HL-60/S4 (cell line): ENCODE results near the gene RPL19.
"Not testable (repeated sequence)": the region's sequence is repeated elsewhere in the genome, so short reads cannot be mapped to it uniquely, and the experiment has no call there.

Experiments
- in situ Hi-C: fragments of 300-500 bp; cut with MboI; formaldehyde crosslinking; loops from 2 replicates; pipeline ENCODE4 v1.14.3; 2022; ENCODE audit warnings: low sequenced_read_pairs

RPL19 gene

DNA sequence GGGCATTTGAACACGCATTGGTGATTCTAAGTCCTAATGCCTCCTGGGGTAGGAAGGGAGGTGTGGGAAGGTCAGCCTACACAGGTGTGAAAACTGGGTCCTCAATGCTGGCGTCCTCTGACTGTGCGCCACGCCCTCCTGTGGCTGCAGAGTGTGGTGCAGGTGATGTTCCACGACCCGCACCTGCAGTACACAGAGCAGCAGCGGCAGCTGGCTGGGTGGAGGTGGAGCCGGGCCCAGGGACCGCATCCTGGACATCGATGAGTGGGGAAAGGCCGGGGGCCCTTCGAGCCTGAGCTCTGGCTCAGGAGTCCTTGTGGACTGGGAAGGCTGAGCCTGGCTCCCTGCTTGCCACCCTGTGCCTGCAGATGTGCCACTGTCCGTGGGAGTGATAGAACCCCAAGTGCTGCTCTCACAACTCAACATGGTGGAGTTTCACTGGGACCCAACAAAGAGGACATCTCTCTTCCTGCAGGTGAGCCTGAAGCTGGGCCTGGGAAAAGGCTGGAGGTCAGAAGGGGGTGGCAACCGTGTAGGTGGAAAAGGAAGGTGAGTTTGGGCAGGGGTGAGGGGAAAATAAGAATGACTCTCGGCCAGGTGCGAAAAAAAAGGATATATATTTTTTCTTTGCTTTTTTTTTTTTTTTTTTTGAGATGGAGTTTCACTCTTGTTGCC, 39.7 kb downstream of the RPL19 start:
- in situ Hi-C loops: no loop called here

DNA sequence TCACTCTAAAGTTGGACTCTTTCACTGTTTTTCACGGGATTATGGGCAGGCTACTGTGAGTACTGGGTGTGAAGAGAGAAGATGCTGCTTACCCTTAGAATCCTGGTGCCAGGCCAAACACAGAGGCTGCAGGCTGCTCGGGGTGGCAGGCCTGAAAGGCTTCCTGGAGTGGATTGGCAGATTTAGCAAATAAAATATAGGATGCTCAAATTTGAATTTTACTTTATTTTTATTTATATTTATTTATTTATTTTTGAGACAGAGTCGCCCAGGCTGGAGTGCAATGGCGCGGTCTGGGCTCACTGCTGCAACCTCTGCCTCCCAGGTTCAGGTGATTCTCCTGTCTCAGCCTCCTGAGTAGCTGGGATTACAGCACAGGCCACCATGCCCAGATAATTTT, 40.5 kb downstream of the RPL19 start:
- in situ Hi-C loops: no loop called here

DNA sequence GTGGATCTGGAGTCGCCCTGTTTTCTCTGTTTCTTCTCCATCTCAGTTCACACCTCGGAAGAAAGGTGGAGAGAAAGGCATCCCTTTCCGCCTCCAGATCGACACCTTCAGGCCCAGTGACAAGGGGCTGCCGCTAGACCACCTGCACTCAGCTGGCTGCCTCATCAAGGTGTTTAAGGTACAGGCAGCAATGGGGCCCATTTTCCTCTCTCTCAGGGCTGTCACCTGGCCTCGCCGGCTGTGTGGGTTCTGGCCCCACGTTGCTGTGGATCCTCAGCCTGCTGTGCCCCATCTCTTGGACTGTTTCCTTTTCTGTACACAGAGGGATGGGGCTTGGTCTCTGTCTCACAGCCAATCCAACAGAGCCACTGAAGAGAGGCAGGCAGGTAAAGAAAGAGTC, 43.1 kb downstream of the RPL19 start:
- in situ Hi-C loops: no loop called here

DNA sequence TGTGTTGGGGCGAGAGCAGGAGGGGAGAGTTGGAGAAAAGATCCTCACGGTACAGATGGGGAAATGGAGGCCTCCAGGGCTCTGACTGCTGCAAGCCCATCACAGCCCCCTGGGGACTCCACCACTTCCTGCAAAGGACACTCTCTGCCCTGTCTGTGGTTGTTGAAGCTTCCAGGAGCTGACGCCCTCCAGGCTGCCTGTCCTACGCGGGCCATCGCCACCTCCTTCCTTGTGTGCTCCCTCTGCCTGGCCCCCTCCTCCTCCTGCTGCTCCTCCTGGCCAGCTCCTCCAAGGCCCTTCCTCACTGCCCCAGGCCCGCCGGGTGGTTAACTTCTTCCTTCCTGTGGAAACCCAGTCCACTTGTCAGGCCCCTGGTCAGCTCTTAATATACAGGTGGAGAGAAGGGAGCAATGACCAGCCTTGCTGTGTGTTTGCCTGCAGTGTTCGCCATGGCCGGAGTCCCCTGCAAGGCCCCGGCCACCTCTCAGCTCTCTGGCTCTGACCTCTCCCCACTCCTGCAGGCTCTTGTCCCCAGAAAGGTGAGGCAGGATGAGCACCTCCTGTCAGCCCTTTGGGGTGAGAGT, 44.0 kb downstream of the RPL19 start:
- in situ Hi-C loops: no loop called here

DNA sequence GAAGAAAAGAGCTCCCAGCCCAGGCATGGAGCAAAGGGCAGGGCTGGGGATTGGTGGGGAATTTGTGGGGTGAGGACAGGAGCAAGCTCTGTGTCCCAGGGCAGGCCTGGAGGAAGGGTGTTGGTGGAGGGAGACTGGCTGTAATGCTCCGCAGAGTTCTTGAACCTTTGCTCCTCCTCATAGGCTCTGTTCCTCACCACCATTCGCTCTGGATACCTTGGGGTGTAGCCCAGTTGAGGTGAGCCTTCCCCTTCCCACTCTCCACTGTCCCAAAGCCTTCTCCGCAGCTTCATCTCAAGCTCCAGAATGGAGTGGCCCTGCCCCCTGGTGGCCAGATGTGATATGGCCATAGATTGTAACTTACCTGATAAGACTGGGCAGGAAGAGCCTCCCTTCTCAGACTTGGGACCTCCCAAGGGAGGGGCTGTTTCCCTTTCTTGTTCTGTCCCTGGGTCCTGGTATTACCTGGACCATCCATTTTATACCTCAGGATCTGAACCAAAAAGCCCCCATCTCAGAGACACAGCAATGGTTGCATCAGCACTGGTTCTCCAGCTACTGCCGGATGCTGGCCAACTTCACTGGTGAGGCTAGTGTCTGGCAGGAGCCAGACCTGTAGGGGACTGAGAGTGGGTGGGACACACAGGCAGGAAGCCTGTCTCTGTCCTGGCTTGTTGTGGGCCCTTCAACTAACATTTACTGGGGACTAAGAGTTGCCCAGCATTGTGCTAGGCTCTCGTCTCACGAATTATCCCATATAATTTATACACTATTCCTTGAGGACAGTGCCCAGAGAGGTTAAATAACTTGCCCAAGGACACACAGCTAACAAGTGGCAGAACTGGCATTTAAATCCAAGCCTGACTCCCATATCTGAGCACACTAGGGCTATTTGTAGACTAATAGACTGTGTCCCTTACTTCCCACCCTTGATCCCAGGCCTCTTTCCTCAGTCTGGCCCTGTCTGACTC, 44.8 kb downstream of the RPL19 start:
- in situ Hi-C loops: no loop called here

DNA sequence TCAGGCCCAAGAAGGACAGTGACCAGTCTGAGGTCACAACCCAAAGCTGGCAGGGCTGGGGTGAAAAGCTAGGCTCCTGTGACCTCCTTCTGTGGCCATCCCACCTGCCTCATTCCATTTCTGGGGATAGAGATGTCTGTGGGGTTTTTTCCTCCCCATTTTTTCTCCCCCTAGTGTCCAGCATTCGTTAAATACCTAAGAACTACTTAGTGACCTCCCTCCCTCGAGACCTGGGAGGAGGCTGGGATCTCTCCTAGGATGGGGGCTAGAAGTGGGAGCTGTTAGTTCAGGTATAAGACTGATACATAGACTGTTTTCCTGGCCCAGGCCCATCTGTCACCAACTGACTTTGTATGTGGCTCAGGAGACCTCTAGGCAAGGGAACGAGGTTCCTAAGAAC, 46.2 kb downstream of the RPL19 start:
- in situ Hi-C loops: no loop called here

DNA sequence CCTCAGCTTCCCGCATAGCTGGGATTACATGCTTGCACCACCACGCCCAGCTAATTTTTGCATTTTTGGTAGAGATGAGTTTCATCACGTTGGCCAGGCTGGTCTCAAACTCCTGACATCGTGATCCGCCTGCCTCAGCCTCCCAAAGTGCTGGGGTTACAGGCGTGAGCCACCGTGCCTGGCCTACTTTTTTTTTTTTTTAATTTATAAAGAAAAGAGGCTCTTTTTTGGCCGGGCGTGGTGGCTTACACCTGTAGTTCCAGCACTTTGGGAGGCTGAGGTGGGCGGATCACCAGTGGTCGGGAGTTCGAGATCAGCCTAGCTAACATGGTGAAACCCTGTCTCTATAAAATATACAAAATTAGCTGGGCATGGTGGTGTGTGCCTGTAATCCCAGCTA, 50.0 kb downstream of the RPL19 start:
- in situ Hi-C loops: not testable (repeated sequence)

DNA sequence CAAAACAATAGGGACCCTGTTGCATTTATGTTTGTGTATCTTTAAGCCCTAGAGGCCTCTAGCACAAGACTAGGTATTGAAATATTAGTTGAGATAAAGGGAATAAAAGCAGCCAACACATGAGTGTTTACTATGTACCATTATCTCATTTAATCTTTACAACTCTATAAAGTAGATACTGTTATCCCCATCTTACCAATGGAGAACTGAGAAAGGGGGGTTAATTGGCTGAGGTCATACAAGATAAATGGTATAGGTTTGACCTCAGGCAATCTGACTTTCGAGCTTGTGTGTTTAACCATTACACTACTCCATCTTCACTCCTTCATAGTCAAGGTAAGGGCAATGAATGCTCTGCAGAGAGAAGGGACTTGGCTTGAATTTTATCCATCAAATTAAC, 51.9 kb downstream of the RPL19 start:
- in situ Hi-C loops: no loop called here

DNA sequence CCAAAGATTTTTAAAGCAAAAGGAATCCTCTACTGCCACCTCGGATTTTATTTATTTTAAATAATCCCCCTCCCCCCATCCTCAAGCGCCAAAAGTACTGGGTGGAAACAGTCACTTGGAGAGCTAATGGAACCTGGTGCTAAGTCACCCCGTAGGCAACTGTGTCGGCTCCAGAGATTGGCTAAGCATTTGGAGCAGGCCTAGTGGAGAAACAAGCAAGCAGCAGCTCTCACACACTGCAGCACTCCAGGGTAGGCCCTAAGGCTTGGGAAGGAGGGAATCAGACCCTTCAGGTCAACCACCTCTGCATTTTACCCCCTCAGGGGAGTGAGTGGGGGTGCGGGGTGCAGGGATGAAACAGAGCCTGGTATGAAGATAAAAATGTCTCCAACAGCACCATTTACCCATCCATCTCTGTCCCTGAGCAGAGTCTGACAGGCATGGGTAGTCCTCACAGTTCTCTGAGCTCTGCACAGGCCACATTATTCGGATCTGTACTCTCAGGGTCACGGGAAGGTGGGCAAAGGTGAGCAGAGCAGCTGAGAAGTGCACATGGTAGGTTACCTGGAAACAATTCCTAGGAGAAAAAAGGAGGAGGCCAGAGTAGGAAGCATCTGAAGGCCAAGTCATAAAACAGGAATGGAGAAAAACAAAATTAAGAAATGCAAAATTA, 52.8 kb downstream of the RPL19 start:
- in situ Hi-C loops: no loop called here
